Panc1 (cell line): Measurements from ENCODE around the gene NT5C1B. TPM values are rescaled to one million over a fixed set of nuclear protein-coding genes. Genes with fewer than 3 reads are reported as not detected.

Experiments used
- ATAC-seq: fragments of 200-7000 bp; cut with Tn5 transposase; 2 replicates; pipeline ENCODE4 v1.9.1; 2020; ENCODE audit warnings: mild to moderate bottlenecking, moderate library complexity
- BruUV-seq: library from RNA; stranded (reverse); fragments of 400-500 nt; replicated peaks from 2 replicates; lab custom pipeline; 2021; lab: Mats Ljungman, UMichigan
- CTCF ChIA-PET: fragments of 300-600 bp; sonication (Branson Sonifier 250); formaldehyde crosslinking; loops from one replicate; lab custom pipeline; 2022; ENCODE audit warnings: antibody characterized with exemption; lab: Charles Lee
- POLR2A ChIA-PET: fragments of 300-600 bp; sonication (Branson Sonifier 250); formaldehyde crosslinking; loops from one replicate; lab custom pipeline; 2022; ENCODE audit warnings: antibody characterized with exemption; lab: Charles Lee
- DNase-seq: peaks from one replicate; pipeline ENCODE4 v3.0.0-alpha.2; 2010; ENCODE audit warnings: low read depth, low spot score
- H3K27ac ChIP-seq: 2 replicates; pipeline ENCODE4 v1.5.1; 2011; ENCODE audit warnings: mild to moderate bottlenecking, low read length, inconsistent platforms
- H3K27me3 ChIP-seq: fragments of 200-500 bp; sonication (Bioruptor generic); 2 replicates; pipeline ENCODE4 v1.6.0; 2014; ENCODE audit warnings: low read length, inconsistent platforms; ENCODE audit not compliant: control insufficient read depth, insufficient read depth
- H3K36me3 ChIP-seq: fragments of 200-500 bp; sonication (Bioruptor generic); 2 replicates; pipeline ENCODE4 v1.5.1; 2014; ENCODE audit warnings: inconsistent platforms, mild to moderate bottlenecking, low read length, moderate library complexity; ENCODE audit not compliant: control insufficient read depth, insufficient read depth
- H3K4me1 ChIP-seq: 2 replicates; pipeline ENCODE4 v1.5.1; 2011; ENCODE audit warnings: inconsistent platforms, mild to moderate bottlenecking, low read length, moderate library complexity; ENCODE audit not compliant: control insufficient read depth, insufficient read depth
- H3K4me3 ChIP-seq, 2 experiments: 2 replicates each; pipeline ENCODE4 v1.5.1; 2011 to 2012; ENCODE audit warnings: low read depth in 2 of 2, low read length in 2 of 2, mild to moderate bottlenecking in 2 of 2, inconsistent platforms in 1 of 2, moderate library complexity in 1 of 2
- H3K9me3 ChIP-seq: fragments of 200-500 bp; sonication (Bioruptor generic); 2 replicates; pipeline ENCODE4 v1.5.1; 2014; ENCODE audit warnings: low read depth, mild to moderate bottlenecking, inconsistent platforms, low read length, moderate library complexity; ENCODE audit not compliant: control insufficient read depth, insufficient read depth
- POLR2AphosphoS5 ChIP-seq: IDR thresholded peaks from 2 replicates; pipeline ENCODE4 v1.6.1; 2012; ENCODE audit warnings: mild to moderate bottlenecking, low read depth, low read length, moderate library complexity
- SIN3A ChIP-seq: IDR thresholded peaks from 2 replicates; pipeline ENCODE4 v1.6.1; 2012; ENCODE audit warnings: low read depth, mild to moderate bottlenecking, low read length, moderate library complexity, borderline replicate concordance; ENCODE audit not compliant: insufficient read depth
- TCF7L2 ChIP-seq: IDR thresholded peaks from 2 replicates; pipeline ENCODE4 v1.6.1; 2011; ENCODE audit warnings: mild to moderate bottlenecking, low read depth, low read length, inconsistent platforms
- in situ Hi-C: cut with HindIII; loops from 2 replicates; pipeline ENCODE4 v1.10.0; 2016; ENCODE audit warnings: low sequenced_read_pairs, low pct_unique_long_range_greater_than_20kb
- intact Hi-C: fragments of 100-400 bp; cut with micrococcal nuclease; formaldehyde crosslinking; loops from one replicate; pipeline ENCODE4 v1.10.0; 2022; ENCODE audit not compliant: unreplicated experiment
- total RNA-seq: library from RNA; stranded (reverse); gene quantifications from one replicate; pipeline ENCODE4 v1.2.1, GENCODE V29; 2021; ENCODE audit not compliant: unreplicated experiment
- TF ChIP-seq, protein P1 (sequence below), 2 experiments: IDR thresholded peaks; 2 replicates each; pipeline ENCODE4 v1.6.1; 2011 to 2012; ENCODE audit warnings: low read depth in 2 of 2, control low read depth in 1 of 2, low read length in 1 of 2, mild to moderate bottlenecking in 1 of 2, moderate library complexity in 1 of 2; ENCODE audit not compliant: insufficient read depth in 1 of 2

Gene NT5C1B
- total RNA-seq, 1 experiment from 2014 or later: not detected

DNA sequence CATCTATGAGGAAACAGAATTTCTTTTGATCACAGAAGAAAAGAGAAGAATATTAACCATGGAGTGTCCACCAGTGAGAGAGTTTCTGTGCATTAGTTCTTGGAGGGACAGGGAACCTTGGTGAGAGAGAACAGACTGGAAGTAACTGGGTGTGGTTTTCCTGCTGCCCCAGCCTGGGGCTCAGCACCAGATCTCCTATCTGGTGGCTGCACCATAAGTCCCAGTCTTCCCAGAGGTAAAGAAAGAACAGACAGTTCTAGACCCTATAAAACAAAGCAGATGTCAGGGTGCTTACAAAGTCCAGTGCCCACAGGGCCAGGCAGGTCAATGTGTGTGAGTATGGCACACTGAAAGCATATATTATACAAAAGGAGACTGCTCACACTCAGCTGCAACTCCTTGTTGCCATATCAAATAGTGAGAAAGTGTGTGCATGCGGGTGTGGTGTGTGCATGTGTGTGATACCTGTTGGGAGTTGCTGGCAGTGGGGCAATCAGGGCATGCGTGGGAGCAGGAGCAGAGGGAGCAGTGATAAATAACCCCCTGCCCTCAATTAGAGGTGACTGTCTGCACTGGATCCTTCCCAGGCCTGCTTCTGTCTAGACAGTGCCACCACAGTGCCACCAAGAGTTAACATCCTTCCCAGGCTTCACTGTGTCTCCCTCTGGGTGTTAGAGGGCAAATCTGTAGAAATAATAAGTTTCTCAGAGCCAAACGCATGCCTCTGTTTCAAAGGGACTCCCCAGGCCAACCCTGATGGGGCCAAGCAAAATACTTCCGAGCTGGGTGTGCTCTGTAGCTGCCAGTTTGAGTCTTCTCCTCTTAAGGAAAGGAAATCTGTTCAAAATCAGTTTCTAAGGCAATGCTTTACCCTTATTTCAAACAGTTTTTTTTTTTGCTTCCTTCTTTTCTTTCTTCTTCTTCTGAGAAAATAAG, 74.6 kb downstream of the NT5C1B start:
- H3K27me3 ChIP-seq: no peaks in the 10 kb centered on the region
- POLR2A ChIA-PET: no interaction called here
- CTCF ChIA-PET: no interaction called here
- H3K9me3 ChIP-seq: no peaks in the 10 kb centered on the region
- no peak overlapping the region for H3K4me3 ChIP-seq
- no peaks in the 10 kb centered on the region for H3K36me3 ChIP-seq
- H3K27ac ChIP-seq: no peak overlapping the region
- intact Hi-C loops: no loop called here
- in situ Hi-C loops: no loop called here
- no peaks in the 10 kb centered on the region for H3K4me1 ChIP-seq
- ATAC-seq (no peak), DNase-seq (no peak)
- no TSS peak for BruUV-seq
- TF ChIP-seq POLR2AphosphoS5 (no peak), SIN3A (no peak), TCF7L2 (no peak)
- TF ChIP-seq, protein P1, sequence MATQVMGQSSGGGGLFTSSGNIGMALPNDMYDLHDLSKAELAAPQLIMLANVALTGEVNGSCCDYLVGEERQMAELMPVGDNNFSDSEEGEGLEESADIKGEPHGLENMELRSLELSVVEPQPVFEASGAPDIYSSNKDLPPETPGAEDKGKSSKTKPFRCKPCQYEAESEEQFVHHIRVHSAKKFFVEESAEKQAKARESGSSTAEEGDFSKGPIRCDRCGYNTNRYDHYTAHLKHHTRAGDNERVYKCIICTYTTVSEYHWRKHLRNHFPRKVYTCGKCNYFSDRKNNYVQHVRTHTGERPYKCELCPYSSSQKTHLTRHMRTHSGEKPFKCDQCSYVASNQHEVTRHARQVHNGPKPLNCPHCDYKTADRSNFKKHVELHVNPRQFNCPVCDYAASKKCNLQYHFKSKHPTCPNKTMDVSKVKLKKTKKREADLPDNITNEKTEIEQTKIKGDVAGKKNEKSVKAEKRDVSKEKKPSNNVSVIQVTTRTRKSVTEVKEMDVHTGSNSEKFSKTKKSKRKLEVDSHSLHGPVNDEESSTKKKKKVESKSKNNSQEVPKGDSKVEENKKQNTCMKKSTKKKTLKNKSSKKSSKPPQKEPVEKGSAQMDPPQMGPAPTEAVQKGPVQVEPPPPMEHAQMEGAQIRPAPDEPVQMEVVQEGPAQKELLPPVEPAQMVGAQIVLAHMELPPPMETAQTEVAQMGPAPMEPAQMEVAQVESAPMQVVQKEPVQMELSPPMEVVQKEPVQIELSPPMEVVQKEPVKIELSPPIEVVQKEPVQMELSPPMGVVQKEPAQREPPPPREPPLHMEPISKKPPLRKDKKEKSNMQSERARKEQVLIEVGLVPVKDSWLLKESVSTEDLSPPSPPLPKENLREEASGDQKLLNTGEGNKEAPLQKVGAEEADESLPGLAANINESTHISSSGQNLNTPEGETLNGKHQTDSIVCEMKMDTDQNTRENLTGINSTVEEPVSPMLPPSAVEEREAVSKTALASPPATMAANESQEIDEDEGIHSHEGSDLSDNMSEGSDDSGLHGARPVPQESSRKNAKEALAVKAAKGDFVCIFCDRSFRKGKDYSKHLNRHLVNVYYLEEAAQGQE (IDR thresholded peaks at IDR 0.05; ENCODE audit: insufficient read depth in 1 of 2, low read depth in 2 of 2, low read length in 1 of 2): no peak

Other genes starting within 250 kb of the NT5C1B start
- gene RDH14, start 28.9 kb downstream of the NT5C1B start, total RNA-seq: 15.4 TPM